Transverse colon (tissue), 4 donors: ENCODE data around the gene ATP9A. TPM values are rescaled to one million over a fixed set of nuclear protein-coding genes. Genes with fewer than 3 reads are reported as not detected.

ENCODE experiments used
- DNase-seq: peaks from one replicate; pipeline ENCODE4 v3.0.0-alpha.2; 2019
- H3K27ac ChIP-seq, 4 donors: fragments of 200-600 bp; sonication (generic); 2 replicates each; pipeline ENCODE4 v1.5.1; 2016 to 2018; ENCODE audit warnings: inconsistent platforms in 4 of 4
- H3K27me3 ChIP-seq: fragments of 200-600 bp; sonication (generic); 2 replicates; pipeline ENCODE4 v1.5.1; 2017; ENCODE audit warnings: inconsistent platforms
- H3K36me3 ChIP-seq, 4 donors: fragments of 200-600 bp; sonication (generic); 2 replicates each; pipeline ENCODE4 v1.5.1; 2017 to 2019; ENCODE audit warnings: inconsistent platforms in 4 of 4
- H3K4me1 ChIP-seq, 4 donors: fragments of 200-600 bp; sonication (generic); 2 replicates each; pipeline ENCODE4 v1.5.1; 2017 to 2020; ENCODE audit warnings: inconsistent platforms in 4 of 4
- H3K4me3 ChIP-seq, 4 donors: fragments of 200-600 bp; sonication (generic); 1 replicate in 1 of 4; 2 replicates in 3 of 4; pipeline versions ENCODE4 v1.5.1 to v1.6.1; 2017 to 2019; ENCODE audit warnings: inconsistent platforms in 4 of 4
- H3K9me3 ChIP-seq, 2 donors: fragments of 200-600 bp; sonication (generic); 2 replicates each; pipeline ENCODE4 v1.5.1; 2017 to 2019; ENCODE audit warnings: inconsistent platforms in 2 of 2
- CTCF ChIP-seq, 5 experiments: fragments of 200-600 bp in 3 of 5; fragments of 450-650 bp in 2 of 5; sonication (generic) in 3 of 5; IDR thresholded peaks; 1 replicate in 2 of 5; 2 replicates in 3 of 5; pipeline ENCODE4 v1.5.1; 2016 to 2017; ENCODE audit warnings: antibody characterized with exemption in 5 of 5, inconsistent platforms in 3 of 5, mild to moderate bottlenecking in 2 of 5, moderate library complexity in 1 of 5
- EP300 ChIP-seq: sonication (generic); formaldehyde crosslinking; IDR thresholded peaks from one replicate; pipeline ENCODE4 v1.6.1; 2017; ENCODE audit warnings: antibody characterized with exemption, low read depth
- POLR2A ChIP-seq: fragments of 450-650 bp; IDR thresholded peaks from one replicate; pipeline ENCODE4 v1.6.1; 2016; ENCODE audit warnings: antibody characterized with exemption, mild to moderate bottlenecking, moderate library complexity
- POLR2AphosphoS5 ChIP-seq, 3 donors: sonication (generic); formaldehyde crosslinking; IDR thresholded peaks; one replicate each; pipeline ENCODE4 v1.6.1; 2016; ENCODE audit warnings: antibody characterized with exemption in 3 of 3
- WGBS, 2 donors: methylation state at CpG; one replicate each; pipeline ENCODE4 v1.1.5; 2018; ENCODE audit warnings: low coverage in 1 of 2; 5-methylcytosine and 5-hydroxymethylcytosine counted together
- in situ Hi-C, 4 donors: fragments of 200-750 bp; cut with MboI; loops; one replicate each; pipeline versions ENCODE4 v1.15.0 to v1.15.1; 2017; ENCODE audit warnings: low sequenced_read_pairs in 3 of 4, low pct_ligation_motif_present in 1 of 4, low pct_unique_long_range_greater_than_20kb in 1 of 4
- intact Hi-C: fragments of 100-400 bp; cut with DNase I; formaldehyde crosslinking; loops from one replicate; pipeline ENCODE4 v1.15.1; 2023; ENCODE audit warnings: low total_unique reads
- total RNA-seq, 4 donors: library from RNA; depleted of rRNA; stranded (reverse); fragments of >200 nt; gene quantifications; one replicate each; pipeline ENCODE4 v1.1.0, GENCODE V29; 2016

Gene ATP9A
- total RNA-seq, 4 donors from 2014 or later = 66.3 to 93.0 (median 78.9) TPM

GRCh38 chr20:51661609-51662178, 106.5 kb downstream of the ATP9A start:
- in situ Hi-C loops (no loop called here), intact Hi-C loops (no loop called here)
- no peak overlapping the region for H3K27ac ChIP-seq
- TF ChIP-seq CTCF (IDR thresholded peaks at IDR 0.05) (no peak), POLR2AphosphoS5 (IDR thresholded peaks at IDR 0.05) (no peak), POLR2A (no peak), EP300 (no peak)
- H3K4me3 ChIP-seq = no peak overlapping the region
- WGBS, 2 donors = 81 to 100% methylated on average over 1 to 3 of the region's 3 CpGs
- no peaks in the 10 kb centered on the region for H3K9me3 ChIP-seq
- no peaks in the 10 kb centered on the region for H3K27me3 ChIP-seq
- no peak for DNase-seq
- H3K36me3 ChIP-seq = peaks cover 0 to 3% (median 0%) of the 10 kb centered on the region in 4 donors
- H3K4me1 ChIP-seq = no peaks in the 10 kb centered on the region

GRCh38 chr20:51660672-51661608, 107.2 kb downstream of the ATP9A start:
- in situ Hi-C loops = no loop called here
- no peaks in the 10 kb centered on the region for H3K27me3 ChIP-seq
- DNase-seq = no peak

GRCh38 chr20:51659491-51660050, 108.6 kb downstream of the ATP9A start:
- WGBS, 2 donors = 82 to 90% methylated on average over 8 of the region's 8 CpGs

More at GRCh38 chr20:51660672-51661608, 107.2 kb downstream of the ATP9A start:
- Histone ChIP-seq H3K36me3 (peaks cover 0 to 7% (median 0%) of the 10 kb centered on the region in 4 donors), H3K4me3 (no peak overlapping the region), H3K27ac (no peak overlapping the region), H3K4me1 (no peaks in the 10 kb centered on the region), H3K9me3 (no peaks in the 10 kb centered on the region)
- no peak for TF ChIP-seq CTCF (IDR thresholded peaks at IDR 0.05)
- no peak for TF ChIP-seq POLR2AphosphoS5 (IDR thresholded peaks at IDR 0.05)
- no peak for TF ChIP-seq POLR2A
- no peak for TF ChIP-seq EP300
- intact Hi-C loops = no loop called here
- WGBS, 2 donors = 77 to 92% methylated on average over 5 to 7 of the region's 7 CpGs

More at GRCh38 chr20:51659491-51660050, 108.6 kb downstream of the ATP9A start:
- H3K4me3 ChIP-seq = no peak overlapping the region
- no peak for DNase-seq
- H3K9me3 ChIP-seq = no peaks in the 10 kb centered on the region
- no peaks in the 10 kb centered on the region for H3K4me1 ChIP-seq
- no peaks in the 10 kb centered on the region for H3K27me3 ChIP-seq
- TF ChIP-seq POLR2AphosphoS5 (IDR thresholded peaks at IDR 0.05) (no peak), CTCF (IDR thresholded peaks at IDR 0.05) (no peak)
- intact Hi-C loops (no loop called here), in situ Hi-C loops (no loop called here)
- H3K27ac ChIP-seq = no peak overlapping the region
- H3K36me3 ChIP-seq = peaks cover 0 to 7% (median 0%) of the 10 kb centered on the region in 4 donors
